Type B pancreatic cell (in vitro differentiated cells): ENCODE results near the gene LAMA5. TPM values are rescaled to one million over a fixed set of nuclear protein-coding genes. Genes with fewer than 3 reads are reported as not detected.

Experiments used
- DNase-seq: peaks from one replicate; pipeline ENCODE4 v3.0.0; 2021; ENCODE audit warnings: mixed read lengths; ENCODE audit not compliant: unreplicated experiment; ENCODE audit errors: extremely low spot score
- H3K27ac Mint-ChIP-seq: 2 replicates; pipeline ENCODE4 v1.8.0; 2021; ENCODE audit warnings: mild to moderate bottlenecking, mixed read lengths
- H3K27me3 Mint-ChIP-seq: 2 replicates; pipeline ENCODE4 v1.8.0; 2021; ENCODE audit warnings: mixed read lengths
- H3K36me3 Mint-ChIP-seq: 2 replicates; pipeline ENCODE4 v1.8.0; 2021; ENCODE audit warnings: mixed read lengths
- H3K4me1 Mint-ChIP-seq: one replicate; pipeline ENCODE4 v1.8.0; 2021; ENCODE audit warnings: mixed read lengths; ENCODE audit not compliant: unreplicated experiment
- H3K4me3 Mint-ChIP-seq: 2 replicates; pipeline ENCODE4 v1.8.0; 2021; ENCODE audit warnings: mild to moderate bottlenecking, mixed read lengths
- H3K9me3 Mint-ChIP-seq: 2 replicates; pipeline ENCODE4 v1.8.0; 2021; ENCODE audit warnings: mixed read lengths
- total RNA-seq: library from RNA; stranded (reverse); gene quantifications from 2 replicates; pipeline ENCODE4 v1.2.1, GENCODE V29; 2021; ENCODE audit warnings: low replicate concordance
- TF ChIP-seq, protein P1 (sequence below): fragments of 200-600 bp; sonication (generic); conservative IDR thresholded peaks from 2 replicates; pipeline ENCODE4 v1.5.0; 2021; ENCODE audit warnings: antibody characterized with exemption, mild to moderate bottlenecking

LAMA5 gene
- total RNA-seq, 1 donor from 2014 or later: 246 TPM

DNA sequence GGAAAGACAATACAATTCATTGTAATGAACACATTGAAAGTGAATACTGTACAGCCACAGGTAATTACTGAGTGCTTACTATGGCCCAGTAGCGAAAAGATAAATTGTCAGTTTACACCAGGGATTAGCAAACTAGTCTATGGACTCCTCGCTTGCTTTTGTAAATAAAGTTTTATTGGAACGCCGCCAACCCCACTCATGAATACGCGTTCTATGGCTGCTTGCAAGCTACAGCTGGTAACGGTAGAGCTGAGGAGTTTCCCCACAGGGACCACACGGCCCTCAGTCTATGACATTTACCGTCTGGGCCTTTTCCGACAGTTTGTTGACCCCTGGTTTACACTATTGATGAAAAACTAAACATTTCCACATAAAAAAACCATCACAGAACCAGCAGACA is 24.2 kb downstream of the LAMA5 start:
- Mint-ChIP-seq H3K4me1 (no peaks in the 10 kb centered on the region), H3K27me3 (no peaks in the 10 kb centered on the region), H3K9me3 (no peaks in the 10 kb centered on the region), H3K4me3 (no peak overlapping the region), H3K27ac (no peak overlapping the region), H3K36me3 (peaks cover 22% of the 10 kb centered on the region)
- no peak for DNase-seq
- TF ChIP-seq, protein P1, sequence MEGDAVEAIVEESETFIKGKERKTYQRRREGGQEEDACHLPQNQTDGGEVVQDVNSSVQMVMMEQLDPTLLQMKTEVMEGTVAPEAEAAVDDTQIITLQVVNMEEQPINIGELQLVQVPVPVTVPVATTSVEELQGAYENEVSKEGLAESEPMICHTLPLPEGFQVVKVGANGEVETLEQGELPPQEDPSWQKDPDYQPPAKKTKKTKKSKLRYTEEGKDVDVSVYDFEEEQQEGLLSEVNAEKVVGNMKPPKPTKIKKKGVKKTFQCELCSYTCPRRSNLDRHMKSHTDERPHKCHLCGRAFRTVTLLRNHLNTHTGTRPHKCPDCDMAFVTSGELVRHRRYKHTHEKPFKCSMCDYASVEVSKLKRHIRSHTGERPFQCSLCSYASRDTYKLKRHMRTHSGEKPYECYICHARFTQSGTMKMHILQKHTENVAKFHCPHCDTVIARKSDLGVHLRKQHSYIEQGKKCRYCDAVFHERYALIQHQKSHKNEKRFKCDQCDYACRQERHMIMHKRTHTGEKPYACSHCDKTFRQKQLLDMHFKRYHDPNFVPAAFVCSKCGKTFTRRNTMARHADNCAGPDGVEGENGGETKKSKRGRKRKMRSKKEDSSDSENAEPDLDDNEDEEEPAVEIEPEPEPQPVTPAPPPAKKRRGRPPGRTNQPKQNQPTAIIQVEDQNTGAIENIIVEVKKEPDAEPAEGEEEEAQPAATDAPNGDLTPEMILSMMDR: no peak

DNA sequence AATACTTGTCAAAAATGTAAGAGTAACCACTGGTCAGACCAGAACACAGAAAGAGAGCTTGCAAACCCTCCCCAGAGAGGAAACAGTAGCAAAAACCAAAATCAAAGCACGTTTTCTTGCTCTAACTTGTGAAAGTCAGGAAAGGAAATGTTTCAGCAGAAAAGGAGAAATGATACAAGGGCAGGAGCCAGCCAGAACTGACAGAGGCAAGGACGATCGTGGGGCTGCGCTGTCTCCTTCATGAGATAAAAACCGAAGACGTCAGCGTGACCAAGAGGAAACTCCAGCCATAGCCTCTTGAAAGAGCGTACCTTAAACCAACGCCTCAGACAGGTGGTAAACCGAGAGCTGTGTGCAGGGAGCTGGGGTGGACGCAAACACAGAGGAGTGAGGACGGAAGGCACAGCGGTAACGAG is 27.5 kb downstream of the LAMA5 start:
- Mint-ChIP-seq H3K9me3 (no peaks in the 10 kb centered on the region), H3K4me3 (no peak overlapping the region), H3K27ac (no peak overlapping the region), H3K36me3 (peaks cover 18% of the 10 kb centered on the region), H3K27me3 (no peaks in the 10 kb centered on the region), H3K4me1 (no peaks in the 10 kb centered on the region)
- TF ChIP-seq, protein P1: no peak
- no peak for DNase-seq

DNA sequence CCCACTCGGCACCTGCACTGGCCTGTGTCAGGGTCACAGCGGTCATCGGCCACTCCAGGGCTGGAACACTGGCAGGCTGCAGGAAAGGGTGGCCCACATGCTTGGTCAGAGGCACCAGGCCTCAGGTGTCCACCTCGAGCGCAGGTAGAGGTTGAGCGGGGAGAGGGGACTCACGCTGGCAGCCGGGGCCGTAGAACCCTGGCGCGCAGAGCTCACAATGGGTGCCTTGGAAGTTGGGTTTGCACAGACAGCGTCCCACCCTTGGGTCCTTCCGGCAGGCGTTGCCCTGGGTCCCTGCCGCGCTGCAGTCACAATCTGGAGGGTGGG is 28.9 kb downstream of the LAMA5 start:
- Mint-ChIP-seq H3K9me3 (no peaks in the 10 kb centered on the region), H3K36me3 (peaks cover 16% of the 10 kb centered on the region), H3K4me3 (no peak overlapping the region), H3K4me1 (no peaks in the 10 kb centered on the region), H3K27ac (no peak overlapping the region), H3K27me3 (no peaks in the 10 kb centered on the region)
- TF ChIP-seq, protein P1: no peak
- DNase-seq: no peak

DNA sequence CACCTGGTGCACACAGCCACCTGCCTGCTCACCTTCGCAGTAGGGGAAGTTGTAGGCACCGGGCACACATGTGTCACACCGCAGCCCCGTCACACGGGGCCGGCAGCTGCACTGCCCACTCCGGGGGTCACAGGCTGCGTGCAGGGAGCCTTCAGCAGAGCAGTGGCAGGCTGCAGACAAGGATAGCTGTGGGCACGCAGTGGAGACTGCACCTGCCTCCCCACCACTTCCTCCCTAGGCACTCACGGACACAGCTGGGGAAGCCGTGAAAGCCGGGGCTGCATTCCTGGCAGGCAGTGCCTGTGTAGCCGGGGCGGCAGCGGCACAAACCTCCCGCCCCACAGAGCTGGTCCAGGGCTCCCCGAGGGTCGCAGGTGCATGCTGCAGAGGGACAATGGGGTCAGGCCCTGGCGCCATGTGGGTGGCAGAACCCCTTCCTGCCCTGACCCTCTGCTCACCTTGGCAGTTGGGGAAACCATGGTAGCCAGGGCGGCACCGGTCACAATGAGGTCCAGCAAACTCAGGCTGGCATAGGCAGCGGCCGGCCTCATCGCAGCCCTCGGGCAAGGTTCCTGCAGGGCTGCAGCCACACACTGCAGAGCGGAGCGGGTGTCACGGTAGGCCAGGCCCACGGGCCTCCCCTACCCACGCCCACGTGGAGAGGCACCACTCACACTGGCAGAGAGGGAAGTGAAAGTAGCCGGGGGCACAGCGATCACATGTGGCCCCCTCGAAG is 29.4 kb downstream of the LAMA5 start:
- Mint-ChIP-seq H3K27ac (no peak overlapping the region), H3K4me1 (no peaks in the 10 kb centered on the region), H3K27me3 (no peaks in the 10 kb centered on the region), H3K36me3 (peaks cover 11% of the 10 kb centered on the region), H3K4me3 (no peak overlapping the region), H3K9me3 (no peaks in the 10 kb centered on the region)
- no peak for DNase-seq
- TF ChIP-seq, protein P1: no peak

DNA sequence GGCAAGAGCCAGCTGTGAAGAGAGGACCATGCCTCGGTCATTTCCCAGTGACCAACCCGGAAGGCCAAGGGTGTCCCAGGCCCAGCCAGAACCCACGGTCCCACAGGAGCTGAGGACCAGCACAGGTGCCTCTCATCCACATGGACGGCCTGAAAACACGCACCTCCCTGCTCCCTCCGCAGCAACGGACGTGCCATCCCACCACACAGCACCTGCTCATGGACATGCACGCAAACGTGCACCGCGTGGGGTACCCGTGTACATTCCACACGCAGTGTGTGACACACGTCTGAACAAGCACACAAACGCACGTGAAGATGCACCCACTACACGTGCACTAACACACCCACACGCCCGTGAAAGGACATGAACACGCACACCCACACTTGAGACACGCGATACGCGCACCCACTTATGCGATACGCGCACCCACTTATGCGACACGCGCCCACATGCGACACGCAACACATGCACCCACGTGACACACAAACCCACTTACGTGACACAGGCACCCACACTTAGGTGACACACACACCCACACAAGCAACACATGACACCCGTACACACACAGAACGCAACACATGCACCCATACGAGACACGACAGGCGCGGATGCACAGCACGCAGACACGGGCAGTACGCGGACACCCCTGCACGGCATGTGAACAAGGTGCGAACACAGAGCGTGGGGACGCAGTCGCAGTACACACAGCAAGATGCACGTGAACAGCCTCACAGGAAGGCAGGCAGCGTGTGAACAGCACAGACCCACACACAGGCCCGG is 30.1 kb downstream of the LAMA5 start:
- no peaks in the 10 kb centered on the region for H3K4me1 Mint-ChIP-seq
- no peak for DNase-seq
- no peaks in the 10 kb centered on the region for H3K9me3 Mint-ChIP-seq
- TF ChIP-seq, protein P1: no peak
- peak overlapping the region; percentile 53 for H3K27ac Mint-ChIP-seq
- H3K36me3 Mint-ChIP-seq: peaks cover 10% of the 10 kb centered on the region
- H3K4me3 Mint-ChIP-seq: no peak overlapping the region
- no peaks in the 10 kb centered on the region for H3K27me3 Mint-ChIP-seq
